ENCODE measurements around the gene PTPN14.

Gene PTPN14

GRCh38 chr1:214455479-214455878 lies 95.9 kb downstream of the PTPN14 start:
- Mint-ChIP-seq H3K4me1 (ENCODE audit: low read depth) (peaks cover 49% of the 10 kb centered on the region), H3K9me3 (no peaks in the 10 kb centered on the region), H3K36me3 (ENCODE audit: low read depth) (no peaks in the 10 kb centered on the region), H3K4me3 (no peak overlapping the region), H3K27me3 (peaks cover 28% of the 10 kb centered on the region), H3K27ac (no peak overlapping the region)

- Mint-ChIP-seq H3K4me1 (ENCODE audit: low read depth) (peaks cover 49% of the 10 kb centered on the region), H3K27ac (no peak overlapping the region), H3K4me3 (no peak overlapping the region), H3K27me3 (peaks cover 28% of the 10 kb centered on the region), H3K36me3 (ENCODE audit: low read depth) (no peaks in the 10 kb centered on the region), H3K9me3 (no peaks in the 10 kb centered on the region)
Observed at GRCh38 chr1:214454569-214455396, 96.6 kb downstream of the PTPN14 start.

- H3K27ac Mint-ChIP-seq: no peak overlapping the region
Observed at GRCh38 chr1:214453109-214453722, 98.2 kb downstream of the PTPN14 start.

GRCh38 chr1:214452152-214452784 lies 99.1 kb downstream of the PTPN14 start:
- Mint-ChIP-seq H3K4me3 (no peak overlapping the region), H3K27me3 (peaks cover 30% of the 10 kb centered on the region), H3K4me1 (ENCODE audit: low read depth) (peaks cover 62% of the 10 kb centered on the region), H3K36me3 (ENCODE audit: low read depth) (no peaks in the 10 kb centered on the region), H3K27ac (no peak overlapping the region), H3K9me3 (no peaks in the 10 kb centered on the region)

More at GRCh38 chr1:214453109-214453722, 98.2 kb downstream of the PTPN14 start:
- Mint-ChIP-seq H3K9me3 (no peaks in the 10 kb centered on the region), H3K4me3 (no peak overlapping the region), H3K4me1 (ENCODE audit: low read depth) (peaks cover 54% of the 10 kb centered on the region), H3K36me3 (ENCODE audit: low read depth) (no peaks in the 10 kb centered on the region), H3K27me3 (peaks cover 28% of the 10 kb centered on the region)

GRCh38 chr1:214451596-214451995 lies 99.8 kb downstream of the PTPN14 start:
- Mint-ChIP-seq H3K4me3 (peak overlapping the region; percentile 17), H3K36me3 (ENCODE audit: low read depth) (no peaks in the 10 kb centered on the region), H3K9me3 (no peaks in the 10 kb centered on the region), H3K27ac (peak overlapping the region; percentile 8), H3K27me3 (peaks cover 30% of the 10 kb centered on the region), H3K4me1 (ENCODE audit: low read depth) (peaks cover 65% of the 10 kb centered on the region)

GRCh38 chr1:214449371-214449770 lies 102.0 kb downstream of the PTPN14 start:
- Mint-ChIP-seq H3K4me1 (ENCODE audit: low read depth) (peaks cover 67% of the 10 kb centered on the region), H3K36me3 (ENCODE audit: low read depth) (no peaks in the 10 kb centered on the region), H3K27ac (no peak overlapping the region), H3K27me3 (peaks cover 18% of the 10 kb centered on the region), H3K9me3 (no peaks in the 10 kb centered on the region), H3K4me3 (no peak overlapping the region)

GRCh38 chr1:214448536-214448935 lies 102.9 kb downstream of the PTPN14 start:
- no peaks in the 10 kb centered on the region for H3K9me3 Mint-ChIP-seq
- H3K4me1 Mint-ChIP-seq (ENCODE audit: low read depth): peaks cover 68% of the 10 kb centered on the region
- no peaks in the 10 kb centered on the region for H3K36me3 Mint-ChIP-seq (ENCODE audit: low read depth)
- H3K27me3 Mint-ChIP-seq: peaks cover 20% of the 10 kb centered on the region
- H3K4me3 Mint-ChIP-seq: no peak overlapping the region
- no peak overlapping the region for H3K27ac Mint-ChIP-seq

- H3K4me1 Mint-ChIP-seq (ENCODE audit: low read depth): peaks cover 64% of the 10 kb centered on the region
- H3K27me3 Mint-ChIP-seq: peaks cover 9% of the 10 kb centered on the region
- H3K27ac Mint-ChIP-seq: peak overlapping the region; percentile 76
- no peaks in the 10 kb centered on the region for H3K36me3 Mint-ChIP-seq (ENCODE audit: low read depth)
- H3K4me3 Mint-ChIP-seq: no peak overlapping the region
- no peaks in the 10 kb centered on the region for H3K9me3 Mint-ChIP-seq
Observed at GRCh38 chr1:214447557-214447871, 103.9 kb downstream of the PTPN14 start.

- H3K27ac Mint-ChIP-seq: peak overlapping the region; percentile 96
- H3K27me3 Mint-ChIP-seq: peaks cover 6% of the 10 kb centered on the region
- H3K4me1 Mint-ChIP-seq (ENCODE audit: low read depth): peaks cover 59% of the 10 kb centered on the region
- H3K36me3 Mint-ChIP-seq (ENCODE audit: low read depth): no peaks in the 10 kb centered on the region
- no peak overlapping the region for H3K4me3 Mint-ChIP-seq
- H3K9me3 Mint-ChIP-seq: no peaks in the 10 kb centered on the region
Observed at GRCh38 chr1:214446772-214447556, 104.4 kb downstream of the PTPN14 start.

GRCh38 chr1:214445831-214446614 lies 105.4 kb downstream of the PTPN14 start:
- Mint-ChIP-seq H3K27ac (peak overlapping the region; percentile 96), H3K36me3 (ENCODE audit: low read depth) (no peaks in the 10 kb centered on the region), H3K27me3 (peaks cover 6% of the 10 kb centered on the region), H3K4me1 (ENCODE audit: low read depth) (peaks cover 61% of the 10 kb centered on the region), H3K9me3 (no peaks in the 10 kb centered on the region), H3K4me3 (peak overlapping the region; percentile 21)

GRCh38 chr1:214445199-214445598 lies 106.2 kb downstream of the PTPN14 start:
- peaks cover 6% of the 10 kb centered on the region for H3K27me3 Mint-ChIP-seq
- no peaks in the 10 kb centered on the region for H3K36me3 Mint-ChIP-seq (ENCODE audit: low read depth)
- H3K9me3 Mint-ChIP-seq: no peaks in the 10 kb centered on the region
- H3K4me1 Mint-ChIP-seq (ENCODE audit: low read depth): peaks cover 69% of the 10 kb centered on the region
- H3K27ac Mint-ChIP-seq: peak overlapping the region; percentile 96
- no peak overlapping the region for H3K4me3 Mint-ChIP-seq

GRCh38 chr1:214444182-214444939 lies 107.0 kb downstream of the PTPN14 start:
- H3K9me3 Mint-ChIP-seq: no peaks in the 10 kb centered on the region
- no peaks in the 10 kb centered on the region for H3K36me3 Mint-ChIP-seq (ENCODE audit: low read depth)
- peaks cover 77% of the 10 kb centered on the region for H3K4me1 Mint-ChIP-seq (ENCODE audit: low read depth)
- H3K27ac Mint-ChIP-seq: peak overlapping the region; percentile 96
- no peak overlapping the region for H3K4me3 Mint-ChIP-seq
- H3K27me3 Mint-ChIP-seq: peaks cover 6% of the 10 kb centered on the region

- H3K9me3 Mint-ChIP-seq: no peaks in the 10 kb centered on the region
- peaks cover 3% of the 10 kb centered on the region for H3K27me3 Mint-ChIP-seq
- H3K36me3 Mint-ChIP-seq (ENCODE audit: low read depth): no peaks in the 10 kb centered on the region
- H3K4me3 Mint-ChIP-seq: peak overlapping the region; percentile 9
- H3K27ac Mint-ChIP-seq: peak overlapping the region; percentile 87
- peaks cover 67% of the 10 kb centered on the region for H3K4me1 Mint-ChIP-seq (ENCODE audit: low read depth)
Observed at GRCh38 chr1:214441119-214441518, 110.3 kb downstream of the PTPN14 start.
